HG03342 (cell line): ENCODE data around the gene MMAA.
"Not testable (repeated sequence)": the region's sequence is repeated elsewhere in the genome, so short reads cannot be mapped to it uniquely, and the experiment has no call there.

Experiments used
- ATAC-seq: cut with Tn5 transposase; IDR thresholded peaks from one replicate; pipeline ENCODE4 v1.9.1; 2021; ENCODE audit warnings: mild to moderate bottlenecking, moderate library complexity; ENCODE audit not compliant: unreplicated experiment

MMAA gene

DNA sequence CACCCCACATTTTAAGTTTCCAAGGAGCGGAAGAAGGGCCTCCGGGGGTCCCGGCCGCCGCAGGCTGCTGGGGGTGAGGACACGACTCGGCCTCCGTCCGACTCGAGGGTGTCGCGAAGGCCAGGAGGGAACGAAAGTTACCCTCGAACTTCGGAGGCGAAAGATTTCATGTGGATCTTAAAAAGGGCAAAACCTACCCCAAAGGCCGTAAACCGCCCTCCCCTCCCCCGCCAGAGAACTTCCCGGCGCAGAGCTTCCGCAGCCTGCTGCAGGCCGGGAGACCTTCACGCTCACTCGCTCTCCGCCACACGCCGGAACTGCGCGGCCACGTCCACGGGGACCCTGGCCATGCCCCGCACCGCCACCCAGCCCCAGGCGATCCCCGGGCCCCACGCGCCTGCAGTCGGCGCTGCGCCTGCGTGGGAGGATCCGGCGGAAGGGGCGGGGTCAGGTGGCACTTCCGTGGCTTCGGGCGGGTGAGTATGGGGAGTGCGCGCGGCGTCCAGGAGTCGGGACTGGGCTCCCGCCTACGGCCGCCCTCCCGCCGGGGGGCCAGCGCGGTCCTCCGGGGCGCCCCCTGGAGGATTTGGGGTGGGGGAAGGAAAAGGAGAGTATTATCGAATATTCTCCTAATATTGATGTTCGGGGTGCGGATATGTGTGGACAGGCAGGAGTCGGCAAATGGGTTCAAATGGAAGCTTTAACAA, at the start of gene MMAA:
Gene MMAA, plus strand, starts transcription at position 454 of the 707 bp plus-strand sequence. CDS start 19,755 bp downstream, outside the sequence.
- peak; percentile 80 for ATAC-seq

- ATAC-seq = not testable (repeated sequence)
Observed at GRCh38 chr4:145574546-145574945, 44.6 kb upstream of the MMAA start.

DNA sequence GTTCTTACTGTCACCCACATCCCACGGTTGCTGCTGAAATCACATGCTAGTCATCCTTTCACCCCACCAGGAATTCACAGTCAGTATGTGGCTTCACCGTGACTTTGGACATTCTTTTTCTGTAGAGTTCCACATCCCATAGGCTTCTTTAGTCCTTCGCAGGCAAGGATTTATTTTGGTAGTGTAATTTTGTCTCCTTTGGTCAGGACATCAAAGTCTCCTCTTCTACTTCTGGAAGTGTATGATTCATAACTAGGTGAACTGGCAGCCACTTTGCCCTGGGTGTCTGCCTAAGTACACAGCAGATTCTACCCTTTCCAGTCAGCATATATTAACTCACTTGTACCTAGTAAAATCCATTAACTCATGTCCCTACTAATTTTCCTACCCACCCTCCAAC, 38.3 kb upstream of the MMAA start:
- ATAC-seq = no peak

DNA sequence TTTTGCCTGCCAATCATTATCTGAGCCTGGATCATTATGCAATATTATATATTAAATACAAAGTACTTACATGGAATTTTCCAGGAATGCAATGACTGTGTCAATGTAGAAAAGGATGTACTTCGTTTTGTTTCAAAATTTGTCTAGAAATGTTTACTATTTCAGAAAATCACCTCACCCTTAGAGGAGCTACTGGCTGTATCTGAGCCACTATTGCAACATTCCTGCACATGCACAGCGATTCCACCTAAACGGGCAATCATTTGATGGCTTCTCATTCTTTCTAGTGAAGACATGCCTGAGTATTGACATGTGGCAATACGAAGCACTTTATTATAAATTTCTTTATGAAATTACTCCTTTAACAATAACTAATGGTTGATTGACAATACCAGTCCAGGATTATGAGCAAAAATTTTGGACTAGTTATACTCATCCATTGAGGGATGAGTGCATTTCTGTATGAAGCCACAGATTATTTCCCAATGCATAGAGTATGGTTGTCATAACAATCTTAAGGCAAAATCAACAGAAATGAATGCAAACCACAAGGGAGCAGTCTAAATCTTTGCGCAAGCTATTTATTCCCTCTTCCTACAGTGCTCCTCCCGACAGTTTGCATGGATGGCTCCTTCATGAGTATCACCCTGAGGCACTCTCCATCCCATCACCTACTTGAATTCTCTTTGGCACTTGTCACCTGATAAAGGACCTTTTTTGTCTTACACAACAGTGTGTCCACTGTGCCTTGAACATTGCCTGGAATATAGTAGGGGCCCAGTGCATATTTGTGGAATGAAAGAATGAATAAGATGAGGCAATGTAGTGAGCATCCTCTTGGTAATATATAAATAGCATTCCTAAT, 35.8 kb upstream of the MMAA start:
- no peak for ATAC-seq

DNA sequence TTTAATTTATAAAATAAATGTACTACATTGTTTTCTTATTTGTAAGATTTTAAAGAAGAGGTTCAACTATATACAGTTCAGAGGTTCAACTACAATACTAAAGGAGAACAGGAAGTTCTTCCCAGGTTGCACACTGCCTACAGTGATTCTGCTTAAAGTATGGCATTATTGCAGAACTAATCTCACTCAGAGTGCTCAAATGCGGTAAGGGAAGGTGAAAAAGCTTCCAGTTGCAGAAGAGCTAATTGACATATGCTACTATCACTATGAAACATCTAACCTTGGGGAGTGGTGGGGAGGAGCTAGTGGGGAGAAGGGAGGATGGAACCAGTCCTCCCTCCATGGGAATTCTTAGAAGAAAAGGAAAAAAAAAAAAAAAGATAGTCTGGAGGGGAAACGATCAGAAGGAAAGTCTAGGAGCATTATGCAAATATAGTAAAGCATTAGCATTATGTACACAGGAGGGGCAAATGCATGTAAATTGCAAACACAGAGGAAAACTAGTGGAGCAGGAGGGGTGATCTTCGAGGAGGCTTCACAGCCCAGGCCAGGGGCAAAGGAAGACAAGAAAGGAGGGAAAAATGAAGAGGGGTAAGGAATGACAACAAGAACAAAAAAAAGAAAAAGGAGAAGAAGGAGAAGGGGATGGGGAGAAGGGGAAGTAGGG, 32.0 kb upstream of the MMAA start:
- ATAC-seq = no peak

- ATAC-seq = not testable (repeated sequence)
Observed at GRCh38 chr4:145589381-145589780, 29.8 kb upstream of the MMAA start.

GRCh38 chr4:145589916-145590702, 29.1 kb upstream of the MMAA start:
- no peak for ATAC-seq

- ATAC-seq = no peak
Observed at GRCh38 chr4:145602129-145602760, 16.9 kb upstream of the MMAA start.

DNA sequence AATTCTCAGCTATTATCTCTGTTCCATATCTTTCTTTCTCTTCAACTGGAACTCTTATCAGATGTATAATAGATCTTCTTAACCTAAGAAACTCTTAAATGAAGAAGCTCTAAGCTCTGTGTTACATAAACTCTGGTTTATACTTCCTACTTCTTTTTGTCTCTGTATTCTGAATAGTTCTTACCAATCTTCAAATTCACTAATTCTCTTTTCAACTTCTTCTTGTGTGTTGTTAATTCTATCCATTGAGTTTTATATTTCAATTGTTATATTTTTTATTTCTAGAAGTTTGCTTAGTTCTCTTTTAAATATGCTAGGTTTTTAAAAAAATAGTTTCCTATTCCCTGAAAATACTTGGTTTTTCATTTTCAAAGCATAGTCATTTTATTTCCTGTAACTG, 13.2 kb upstream of the MMAA start:
- ATAC-seq = no peak

DNA sequence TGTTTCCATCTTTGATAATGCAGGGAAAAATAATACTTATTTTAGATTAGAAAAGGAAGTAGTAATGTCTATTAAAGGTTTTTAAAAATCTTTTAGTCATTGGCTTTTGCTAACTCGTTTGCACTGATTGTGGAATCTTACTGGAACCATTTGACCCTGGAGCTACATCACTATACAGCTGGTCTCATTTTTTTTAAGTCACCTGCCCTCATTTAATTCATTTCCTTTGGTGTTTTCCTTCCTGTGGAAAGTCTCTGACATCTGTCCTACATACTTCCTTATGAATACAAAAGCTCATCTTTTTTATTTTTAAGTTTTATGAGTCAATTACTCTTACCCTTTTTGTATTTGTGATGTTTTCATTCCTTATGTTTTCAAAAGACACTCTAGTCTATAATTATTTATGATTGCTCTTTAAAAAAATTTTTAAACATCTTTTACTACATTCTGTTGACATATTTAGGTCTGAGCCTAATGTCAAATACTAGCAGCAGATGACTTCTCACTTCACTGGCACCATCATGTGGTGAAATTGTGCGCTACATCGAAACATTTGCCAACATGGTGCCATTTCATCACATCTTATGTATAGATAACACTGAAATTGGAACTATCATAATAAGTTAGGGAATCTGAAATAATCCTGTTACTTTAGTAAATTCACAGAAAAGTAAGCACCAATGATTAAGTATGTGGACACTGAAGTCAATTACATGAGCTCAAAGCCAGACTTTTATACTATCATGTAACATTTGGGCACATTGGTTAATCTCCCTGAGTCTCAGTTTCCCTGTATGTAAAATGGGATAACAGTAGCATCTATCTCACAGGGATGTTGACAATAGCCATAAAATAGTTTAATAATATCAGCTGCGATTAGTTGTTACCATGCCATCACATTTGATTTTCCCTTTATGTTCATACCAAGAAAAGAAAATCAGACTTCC, 9.4 kb upstream of the MMAA start:
- peak; percentile 62 for ATAC-seq

DNA sequence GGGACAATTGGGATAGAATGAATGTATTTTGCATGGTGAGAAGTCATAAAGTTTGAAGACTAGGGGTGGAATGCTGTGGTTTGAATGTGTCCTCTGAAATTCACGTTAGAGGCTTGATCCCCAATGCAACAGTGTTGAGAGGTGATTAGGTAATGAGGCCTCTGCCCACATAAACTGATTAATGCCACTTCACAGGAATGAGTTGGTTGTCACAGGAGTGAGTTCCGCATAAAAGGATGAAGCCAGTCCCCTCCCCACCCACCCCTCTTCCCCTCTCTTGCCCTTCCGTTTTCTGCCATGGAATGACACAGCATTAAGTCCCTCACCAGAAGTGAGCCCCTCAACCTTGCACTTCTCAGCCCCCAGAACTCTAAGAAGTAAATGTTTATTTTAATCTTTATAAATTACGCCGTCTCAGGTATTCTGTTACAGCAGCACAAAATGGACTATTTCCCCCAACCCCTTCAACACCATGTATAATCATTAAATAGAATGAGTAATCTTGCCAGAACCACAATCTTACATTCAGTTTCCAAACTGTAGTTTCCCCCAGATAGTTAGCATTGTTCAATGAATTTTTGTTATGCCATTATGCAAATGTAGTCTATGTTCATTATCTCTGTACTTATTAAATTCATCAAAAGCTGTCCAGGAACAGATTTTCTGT, 5.5 kb upstream of the MMAA start:
- peak; percentile 44 for ATAC-seq

DNA sequence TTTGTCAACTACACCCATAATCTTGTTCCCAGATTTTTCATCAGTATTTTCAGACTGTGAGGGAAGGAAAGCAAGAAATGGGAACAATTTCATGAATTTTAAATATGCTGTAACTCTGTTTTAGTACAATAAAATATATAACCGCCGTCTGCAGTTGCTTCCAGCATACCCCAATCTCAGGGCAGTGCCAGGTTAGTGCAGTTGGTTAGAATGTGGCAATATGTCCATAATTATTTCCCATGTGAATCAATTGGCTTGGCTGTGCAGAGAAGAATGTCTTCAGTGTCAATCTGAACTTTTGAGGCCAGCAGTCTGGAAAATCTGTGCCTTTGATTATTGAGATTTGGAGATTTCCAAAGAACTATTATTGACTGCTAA, 5.0 kb upstream of the MMAA start:
- ATAC-seq = no peak

- ATAC-seq = no peak
Observed at GRCh38 chr4:145618210-145618931, 814 bp upstream of the MMAA start.

DNA sequence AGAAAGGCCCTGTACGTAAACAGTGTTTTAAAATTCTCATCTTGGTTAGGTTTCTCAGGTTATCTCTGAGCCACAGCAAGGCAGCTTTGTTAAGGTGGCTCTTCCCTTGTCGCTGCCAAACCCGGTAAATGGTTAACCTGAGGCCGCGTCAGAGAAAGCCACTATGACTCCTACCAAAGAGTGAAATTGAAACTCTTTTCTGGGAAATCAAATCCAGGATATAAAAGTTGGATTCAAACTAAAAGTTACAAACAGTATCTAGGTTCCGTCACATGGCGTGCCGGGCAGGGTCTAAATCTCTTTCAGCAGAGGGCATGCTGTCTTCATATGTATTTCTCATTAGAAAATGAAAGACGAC, 433 bp downstream of the MMAA start:
- ATAC-seq = peak; percentile 48

- not testable (repeated sequence) for ATAC-seq
Observed at GRCh38 chr4:145622067-145622466, 2.9 kb downstream of the MMAA start.

DNA sequence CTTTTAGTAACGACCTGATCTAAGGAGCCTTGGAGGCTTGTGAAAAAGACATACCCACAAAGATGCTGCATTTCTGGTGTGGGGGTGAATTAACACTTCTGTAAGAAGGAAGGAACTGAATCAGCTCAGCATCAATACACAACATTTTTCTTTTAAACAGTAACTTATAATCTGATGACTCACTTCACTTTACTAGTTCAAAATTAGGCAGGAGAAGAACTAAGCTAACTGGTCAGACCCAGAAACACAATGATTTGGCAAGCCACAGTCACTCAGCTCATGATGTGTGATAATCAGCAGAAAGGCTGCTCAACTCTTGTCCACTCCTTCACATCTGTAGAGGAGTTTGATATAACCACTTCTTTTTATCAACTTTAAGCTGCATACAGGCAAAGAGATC, 4.6 kb downstream of the MMAA start:
- ATAC-seq = peak; percentile 30

DNA sequence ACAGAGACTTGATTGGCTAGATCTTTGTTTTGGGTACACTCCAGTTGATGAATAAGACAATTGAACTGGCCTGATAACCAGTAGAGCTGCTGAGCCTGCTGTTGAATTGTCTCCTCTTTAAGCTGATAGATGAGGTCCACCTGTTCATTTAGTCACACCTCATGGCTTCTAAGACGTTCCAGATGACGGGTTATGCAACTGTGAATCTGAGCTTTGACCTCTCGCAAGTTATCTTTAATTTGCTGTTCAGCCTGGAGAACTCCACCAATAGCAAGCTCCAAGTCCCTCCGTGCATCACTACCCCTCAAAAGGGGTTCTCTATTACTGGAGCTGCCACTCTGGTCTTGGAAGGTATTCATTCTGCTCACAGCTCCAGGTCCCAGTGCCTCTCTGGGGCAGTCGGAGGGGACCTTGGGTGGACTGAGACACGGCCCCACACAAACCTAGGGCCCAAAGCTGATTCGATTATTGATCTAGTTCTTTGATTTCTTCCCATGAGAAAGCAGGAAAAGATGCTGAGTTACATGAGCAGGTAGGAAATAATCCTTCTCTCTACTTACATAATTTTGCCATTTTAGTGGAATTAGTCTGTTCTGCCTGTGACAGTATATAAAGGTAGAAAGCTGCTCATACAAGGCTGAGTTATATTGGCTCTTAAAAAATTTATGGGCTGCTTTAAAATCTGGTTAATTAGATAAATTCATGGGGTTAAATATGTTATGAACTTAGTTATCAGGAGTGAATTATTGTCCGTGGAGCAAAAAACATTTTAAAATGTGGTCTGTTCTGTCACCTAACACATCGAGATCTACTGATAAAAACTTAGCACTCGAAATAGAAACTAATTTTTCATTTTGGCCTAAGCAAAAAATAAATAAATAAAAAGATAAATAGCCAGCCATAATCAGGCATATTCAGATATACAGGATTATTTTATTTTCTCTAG, 6.8 kb downstream of the MMAA start:
- peak; percentile 38 for ATAC-seq
